Measurements from ENCODE around the gene CFAP47.

- TF ChIP-seq CTCF (conservative IDR thresholded peaks at IDR 0.05 in 1 of 2, IDR thresholded peaks at IDR 0.05 in 1 of 2; ENCODE audit: extremely low read depth in 1 of 2, insufficient read depth in 1 of 2, low read depth in 1 of 2, low read length in 2 of 2) (no peak), EZH2 (IDR thresholded peaks at IDR 0.05; ENCODE audit: borderline replicate concordance, low read length) (no peak)
These were observed 38.9 kb upstream of the CFAP47 start for GRCh38 chrX:35880601-35881000.
